LNCAP (cell line): ENCODE measurements around the gene PARP8.

Experiments used
- TF ChIP-seq, protein P1 (sequence below): fragments of 450-650 bp; IDR thresholded peaks from 2 replicates; pipeline ENCODE4 v1.5.1; 2017; ENCODE audit warnings: mild to moderate bottlenecking

Gene PARP8

GRCh38 chr5:50889790-50890189, 223.4 kb downstream of the PARP8 start:
- TF ChIP-seq, protein P1, sequence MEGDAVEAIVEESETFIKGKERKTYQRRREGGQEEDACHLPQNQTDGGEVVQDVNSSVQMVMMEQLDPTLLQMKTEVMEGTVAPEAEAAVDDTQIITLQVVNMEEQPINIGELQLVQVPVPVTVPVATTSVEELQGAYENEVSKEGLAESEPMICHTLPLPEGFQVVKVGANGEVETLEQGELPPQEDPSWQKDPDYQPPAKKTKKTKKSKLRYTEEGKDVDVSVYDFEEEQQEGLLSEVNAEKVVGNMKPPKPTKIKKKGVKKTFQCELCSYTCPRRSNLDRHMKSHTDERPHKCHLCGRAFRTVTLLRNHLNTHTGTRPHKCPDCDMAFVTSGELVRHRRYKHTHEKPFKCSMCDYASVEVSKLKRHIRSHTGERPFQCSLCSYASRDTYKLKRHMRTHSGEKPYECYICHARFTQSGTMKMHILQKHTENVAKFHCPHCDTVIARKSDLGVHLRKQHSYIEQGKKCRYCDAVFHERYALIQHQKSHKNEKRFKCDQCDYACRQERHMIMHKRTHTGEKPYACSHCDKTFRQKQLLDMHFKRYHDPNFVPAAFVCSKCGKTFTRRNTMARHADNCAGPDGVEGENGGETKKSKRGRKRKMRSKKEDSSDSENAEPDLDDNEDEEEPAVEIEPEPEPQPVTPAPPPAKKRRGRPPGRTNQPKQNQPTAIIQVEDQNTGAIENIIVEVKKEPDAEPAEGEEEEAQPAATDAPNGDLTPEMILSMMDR, result peak; percentile 40; the same call in 1 of the 2 replicates
